ENCODE results near the gene QSOX2. TPM values are rescaled to one million over a fixed set of nuclear protein-coding genes. Genes with fewer than 3 reads are reported as not detected.

Gene QSOX2
- total RNA-seq, 1 donor from 2014 or later = 23.6 TPM

DNA sequence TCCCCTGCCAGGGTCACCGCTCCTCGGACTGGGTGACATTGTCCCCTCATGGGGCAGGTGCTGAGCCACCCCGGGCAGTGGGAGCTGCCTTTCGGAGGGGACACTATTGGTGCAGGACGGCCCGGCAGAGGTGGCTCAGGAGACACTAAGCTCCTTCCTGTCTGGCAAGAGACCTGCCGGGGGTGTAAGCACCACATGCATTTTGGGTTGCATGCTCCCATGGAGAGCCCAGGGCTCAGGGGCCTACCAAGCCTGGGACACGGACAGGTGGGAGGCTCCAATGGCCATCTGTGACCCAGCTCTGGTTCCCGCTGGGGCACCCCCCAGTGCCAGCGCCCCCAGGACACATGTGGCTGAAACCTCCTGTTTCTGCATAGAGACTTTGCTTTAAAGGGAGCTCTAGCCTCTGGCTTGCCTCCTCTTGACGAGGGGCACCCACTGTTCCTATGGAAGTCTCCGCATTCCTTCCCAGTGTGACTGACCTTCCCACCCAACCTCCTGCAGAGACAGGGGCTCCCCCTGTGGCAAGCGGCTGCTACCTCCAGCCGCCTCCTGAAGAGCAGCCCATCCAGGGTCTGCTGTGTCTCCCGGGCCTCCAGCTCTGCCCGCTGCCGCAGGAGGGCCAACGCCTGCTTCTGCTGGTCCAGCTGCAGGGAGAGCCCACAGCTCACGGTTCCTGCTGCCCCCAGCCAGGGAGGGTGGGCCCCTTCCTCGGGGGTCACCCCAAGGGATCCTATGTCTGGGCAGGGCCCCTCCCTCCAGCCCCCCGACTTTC lies 30.2 kb upstream of the QSOX2 start:
- no peak overlapping the region for H3K27ac Mint-ChIP-seq
- H3K4me3 Mint-ChIP-seq = no peak overlapping the region
- H3K36me3 Mint-ChIP-seq = no peaks in the 10 kb centered on the region
- peaks cover 26% of the 10 kb centered on the region for H3K27me3 Mint-ChIP-seq
- H3K4me1 Mint-ChIP-seq (ENCODE audit: unreplicated experiment) = no peaks in the 10 kb centered on the region
- no peaks in the 10 kb centered on the region for H3K9me3 Mint-ChIP-seq
- DNase-seq (ENCODE audit: extremely low spot score, unreplicated experiment) = no peak
- TF ChIP-seq, protein P1, sequence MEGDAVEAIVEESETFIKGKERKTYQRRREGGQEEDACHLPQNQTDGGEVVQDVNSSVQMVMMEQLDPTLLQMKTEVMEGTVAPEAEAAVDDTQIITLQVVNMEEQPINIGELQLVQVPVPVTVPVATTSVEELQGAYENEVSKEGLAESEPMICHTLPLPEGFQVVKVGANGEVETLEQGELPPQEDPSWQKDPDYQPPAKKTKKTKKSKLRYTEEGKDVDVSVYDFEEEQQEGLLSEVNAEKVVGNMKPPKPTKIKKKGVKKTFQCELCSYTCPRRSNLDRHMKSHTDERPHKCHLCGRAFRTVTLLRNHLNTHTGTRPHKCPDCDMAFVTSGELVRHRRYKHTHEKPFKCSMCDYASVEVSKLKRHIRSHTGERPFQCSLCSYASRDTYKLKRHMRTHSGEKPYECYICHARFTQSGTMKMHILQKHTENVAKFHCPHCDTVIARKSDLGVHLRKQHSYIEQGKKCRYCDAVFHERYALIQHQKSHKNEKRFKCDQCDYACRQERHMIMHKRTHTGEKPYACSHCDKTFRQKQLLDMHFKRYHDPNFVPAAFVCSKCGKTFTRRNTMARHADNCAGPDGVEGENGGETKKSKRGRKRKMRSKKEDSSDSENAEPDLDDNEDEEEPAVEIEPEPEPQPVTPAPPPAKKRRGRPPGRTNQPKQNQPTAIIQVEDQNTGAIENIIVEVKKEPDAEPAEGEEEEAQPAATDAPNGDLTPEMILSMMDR (conservative IDR thresholded peaks at IDR 0.05) = no peak

DNA sequence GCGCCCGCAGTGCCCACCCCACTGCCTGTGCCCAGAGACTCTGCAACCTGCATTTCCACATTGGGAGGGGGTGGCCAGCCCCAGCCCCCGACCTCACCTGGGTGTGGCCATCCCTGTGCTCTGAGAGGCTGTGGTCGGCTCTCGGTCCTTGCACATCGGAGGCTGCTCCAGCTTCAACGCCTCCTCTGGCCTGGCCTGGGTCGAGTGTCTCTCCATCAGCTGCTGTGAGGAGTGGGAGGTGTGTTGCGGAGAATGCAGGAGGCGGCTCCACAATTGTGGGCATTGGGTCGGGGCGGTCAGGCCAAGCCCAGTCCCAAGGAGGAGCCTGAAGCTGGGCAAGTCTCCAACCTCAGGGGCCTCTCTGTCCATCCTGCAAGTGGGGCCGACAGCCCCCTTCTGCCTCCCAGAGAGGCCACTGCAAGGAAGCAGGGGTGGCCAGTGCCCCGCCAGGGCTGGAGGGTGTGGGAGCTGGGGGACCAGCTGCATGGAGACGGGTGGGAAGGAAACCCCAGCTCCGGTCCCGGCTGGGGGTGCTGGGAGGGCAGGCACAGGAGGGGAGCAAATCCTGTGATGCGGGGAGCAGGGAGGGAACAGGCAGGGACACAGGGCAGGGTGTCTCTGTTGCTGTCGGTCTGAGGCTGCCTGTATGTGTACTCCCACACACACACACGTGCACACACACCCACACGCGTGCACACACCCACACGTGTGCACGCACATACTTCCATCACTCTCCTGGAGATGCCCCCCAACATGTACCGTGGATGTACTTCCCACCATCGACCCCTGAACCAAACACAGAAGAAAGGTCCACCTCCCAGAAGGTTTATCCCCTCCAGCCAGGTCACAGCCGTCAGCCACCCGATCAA lies 29.4 kb upstream of the QSOX2 start:
- Mint-ChIP-seq H3K4me1 (ENCODE audit: unreplicated experiment) (no peaks in the 10 kb centered on the region), H3K36me3 (no peaks in the 10 kb centered on the region), H3K27me3 (peaks cover 26% of the 10 kb centered on the region), H3K4me3 (no peak overlapping the region), H3K9me3 (no peaks in the 10 kb centered on the region), H3K27ac (no peak overlapping the region)
- TF ChIP-seq, protein P1 (conservative IDR thresholded peaks at IDR 0.05) = no peak
- no peak for DNase-seq (ENCODE audit: extremely low spot score, unreplicated experiment)

DNA sequence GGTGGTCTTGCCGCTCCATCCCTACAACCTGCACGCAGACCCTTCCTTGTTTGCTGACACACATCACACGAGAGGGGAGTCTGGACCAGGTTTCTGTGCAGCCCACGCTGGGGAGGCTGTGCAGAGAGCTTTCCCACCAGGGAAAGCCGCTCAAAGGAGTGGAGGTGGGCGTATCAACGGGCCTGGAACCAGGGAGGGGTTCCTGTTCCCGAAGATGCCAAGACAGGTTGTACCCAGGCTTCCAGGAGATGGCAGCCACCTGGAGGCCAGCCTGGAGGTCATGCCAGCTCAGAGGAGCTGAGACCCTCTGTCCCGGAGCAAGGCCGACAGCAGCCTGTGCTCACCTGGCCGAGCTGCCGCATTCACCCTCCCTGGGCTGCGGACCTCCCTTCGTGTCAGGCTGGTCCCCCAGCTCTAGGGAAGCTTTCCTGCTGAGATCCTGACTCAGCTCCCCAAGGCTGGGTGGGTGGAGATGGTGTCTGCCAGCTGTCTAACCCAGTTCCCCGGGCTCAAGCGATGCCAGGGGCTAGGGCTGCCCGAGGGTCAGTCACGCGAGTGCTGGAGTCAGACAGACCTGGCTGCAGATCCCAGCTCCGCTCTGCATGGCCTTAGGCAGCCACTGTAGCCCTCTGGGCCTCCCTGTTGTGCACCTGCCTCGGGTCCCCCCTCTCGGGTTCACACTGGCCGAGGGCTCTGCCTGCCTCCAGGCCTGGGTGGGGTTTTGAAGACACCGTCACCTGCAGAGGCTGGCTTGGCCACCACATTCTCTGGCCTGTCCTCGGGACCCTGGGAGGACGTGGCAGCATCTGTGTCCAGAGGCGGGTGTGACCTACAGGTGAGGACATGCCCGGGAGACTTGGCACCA lies 28.5 kb upstream of the QSOX2 start:
- H3K27ac Mint-ChIP-seq = no peak overlapping the region
- H3K27me3 Mint-ChIP-seq = peaks cover 31% of the 10 kb centered on the region
- no peaks in the 10 kb centered on the region for H3K9me3 Mint-ChIP-seq
- H3K4me1 Mint-ChIP-seq (ENCODE audit: unreplicated experiment) = no peaks in the 10 kb centered on the region
- TF ChIP-seq, protein P1 (conservative IDR thresholded peaks at IDR 0.05) = no peak
- no peak for DNase-seq (ENCODE audit: extremely low spot score, unreplicated experiment)
- no peak overlapping the region for H3K4me3 Mint-ChIP-seq
- no peaks in the 10 kb centered on the region for H3K36me3 Mint-ChIP-seq

DNA sequence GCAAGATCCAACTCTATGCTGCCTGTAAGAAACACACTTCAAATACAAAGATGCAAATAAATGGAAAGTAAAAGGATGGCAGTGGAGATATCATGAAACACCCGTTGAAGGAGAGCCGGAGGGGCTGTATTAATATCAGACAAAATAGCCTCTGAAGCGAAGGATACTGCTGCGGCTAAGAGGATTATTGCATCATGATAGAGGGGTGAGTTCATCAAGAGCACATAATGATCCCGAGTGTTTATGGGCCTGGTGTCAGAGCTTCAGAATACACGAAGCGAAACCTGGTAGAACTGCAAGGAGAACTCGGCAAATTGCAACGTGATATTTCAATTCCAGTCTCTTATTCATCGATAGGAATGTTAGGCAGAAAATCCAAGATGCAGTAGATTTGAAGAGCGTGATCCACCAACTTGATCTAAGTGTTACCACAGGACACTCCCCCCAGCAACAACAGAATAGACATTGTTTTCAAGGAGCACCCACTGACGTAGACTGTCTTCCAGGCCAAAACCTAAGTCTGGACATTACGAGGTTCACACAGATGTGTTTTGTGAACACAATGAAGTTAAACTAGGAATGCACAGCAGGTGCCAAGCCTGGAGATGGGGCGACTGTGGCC lies 27.7 kb upstream of the QSOX2 start:
- DNase-seq (ENCODE audit: extremely low spot score, unreplicated experiment) = no peak
- TF ChIP-seq, protein P1 (conservative IDR thresholded peaks at IDR 0.05) = no peak

DNA sequence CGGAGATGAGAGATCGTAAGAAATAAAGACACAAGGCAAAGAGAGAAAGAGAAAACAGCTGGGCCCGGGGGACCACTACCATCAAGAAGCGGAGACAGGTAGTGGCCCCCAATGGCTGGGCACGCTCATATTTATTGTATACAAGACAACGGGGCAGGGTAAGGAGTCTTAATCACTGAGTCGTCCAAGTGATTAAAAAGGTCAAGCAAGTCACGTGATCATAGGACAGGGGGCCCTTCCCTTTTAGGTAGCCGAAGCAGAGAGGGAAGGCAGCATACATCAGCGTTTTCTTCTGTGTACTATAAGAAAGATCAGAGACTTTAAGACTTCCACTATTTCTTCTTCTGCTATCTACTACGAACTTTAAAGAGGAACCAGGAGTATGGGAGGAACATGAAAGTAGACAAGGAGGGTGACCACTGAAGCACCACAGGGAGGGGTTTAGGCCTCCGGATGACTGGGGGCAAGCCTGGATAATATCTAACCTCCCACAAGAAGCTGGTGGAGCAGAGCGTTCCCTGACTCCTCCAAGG lies 24.6 kb upstream of the QSOX2 start:
- peaks cover 12% of the 10 kb centered on the region for H3K4me1 Mint-ChIP-seq (ENCODE audit: unreplicated experiment)
- no peak for DNase-seq (ENCODE audit: extremely low spot score, unreplicated experiment)
- H3K27ac Mint-ChIP-seq = no peak overlapping the region

More for the DNA sequence above, 27.7 kb upstream of the QSOX2 start:
- Mint-ChIP-seq H3K36me3 (no peaks in the 10 kb centered on the region), H3K4me3 (no peak overlapping the region), H3K9me3 (no peaks in the 10 kb centered on the region), H3K27me3 (peaks cover 38% of the 10 kb centered on the region), H3K4me1 (ENCODE audit: unreplicated experiment) (peaks cover 8% of the 10 kb centered on the region), H3K27ac (no peak overlapping the region)

More for the DNA sequence above, 24.6 kb upstream of the QSOX2 start:
- H3K9me3 Mint-ChIP-seq = no peaks in the 10 kb centered on the region
- peaks cover 25% of the 10 kb centered on the region for H3K27me3 Mint-ChIP-seq
- TF ChIP-seq, protein P1 (conservative IDR thresholded peaks at IDR 0.05) = no peak
- no peak overlapping the region for H3K4me3 Mint-ChIP-seq
- no peaks in the 10 kb centered on the region for H3K36me3 Mint-ChIP-seq

All from type B pancreatic cell (in vitro differentiated cells).